HG03108 (cell line): Measurements from ENCODE around the gene ATP8A1.
"Not testable (repeated sequence)": the region's sequence is repeated elsewhere in the genome, so short reads cannot be mapped to it uniquely, and the experiment has no call there.

Source experiments
- ATAC-seq: cut with Tn5 transposase; IDR thresholded peaks from one replicate; pipeline ENCODE4 v1.9.1; 2021; ENCODE audit warnings: moderate library complexity; ENCODE audit not compliant: unreplicated experiment

ATP8A1 gene

GRCh38 chr4:42377497-42377896 is 279.4 kb downstream of the ATP8A1 start:
- no peak for ATAC-seq

DNA sequence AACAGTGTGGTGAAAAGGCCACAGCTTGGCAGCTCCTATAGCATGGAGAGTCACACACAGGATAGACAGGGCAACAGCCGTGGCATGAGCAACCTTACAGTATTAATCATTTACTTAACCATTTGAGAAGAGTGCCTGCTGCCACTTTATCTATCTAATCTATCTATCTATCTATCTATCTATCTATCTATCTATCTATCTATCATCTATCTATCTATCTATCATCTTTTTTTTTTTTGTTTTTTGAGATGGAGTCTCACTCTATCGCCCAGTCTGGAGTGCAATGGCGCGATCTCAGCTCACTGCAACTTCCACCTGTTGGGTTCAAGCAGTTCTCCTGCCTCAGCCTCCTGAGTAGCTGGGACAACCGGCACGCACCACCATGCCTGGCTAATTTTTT is 284.6 kb downstream of the ATP8A1 start:
- not testable (repeated sequence) for ATAC-seq

DNA sequence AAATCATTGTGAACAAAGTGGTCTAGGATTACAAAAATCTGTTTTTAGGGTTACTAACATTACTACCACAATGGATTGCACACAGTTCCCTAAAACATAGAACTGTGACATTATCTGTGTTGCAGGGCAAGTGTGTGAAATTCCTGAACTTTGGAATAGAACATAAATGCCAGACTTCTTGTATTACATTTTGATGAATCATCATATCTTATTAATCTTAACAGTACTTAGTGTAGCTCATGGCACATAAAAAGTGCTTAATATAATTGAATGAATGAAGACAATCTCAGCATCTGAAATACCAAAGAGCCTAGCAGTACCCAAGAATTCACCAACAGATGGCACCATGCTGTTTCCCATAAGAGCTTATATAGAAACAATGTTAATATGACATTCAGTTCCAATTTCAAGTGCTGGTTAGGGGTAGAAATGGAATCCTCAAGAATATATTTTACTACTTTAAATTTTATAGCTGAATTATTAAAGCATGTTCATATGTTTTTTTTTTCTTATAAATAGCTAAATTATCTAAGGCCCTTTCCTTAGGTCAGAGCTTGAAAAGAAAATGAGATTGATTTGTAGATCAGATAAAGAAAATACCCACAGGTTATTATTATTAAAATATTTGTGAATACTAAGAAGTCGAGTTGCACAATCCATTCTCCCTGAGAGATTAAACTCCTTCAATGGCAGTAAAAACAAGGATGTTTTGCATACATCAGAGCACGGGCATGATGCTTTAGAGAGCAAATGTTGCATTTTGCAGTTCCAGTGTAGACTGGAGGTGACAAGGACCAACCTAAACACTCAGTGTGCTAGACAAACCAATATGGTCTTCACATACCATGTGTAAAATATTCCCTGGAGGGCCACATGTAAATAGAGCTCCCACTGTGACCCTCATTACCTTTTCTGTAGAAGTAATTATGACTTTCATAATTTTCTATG is 285.3 kb downstream of the ATP8A1 start:
- peak; percentile 66 for ATAC-seq

DNA sequence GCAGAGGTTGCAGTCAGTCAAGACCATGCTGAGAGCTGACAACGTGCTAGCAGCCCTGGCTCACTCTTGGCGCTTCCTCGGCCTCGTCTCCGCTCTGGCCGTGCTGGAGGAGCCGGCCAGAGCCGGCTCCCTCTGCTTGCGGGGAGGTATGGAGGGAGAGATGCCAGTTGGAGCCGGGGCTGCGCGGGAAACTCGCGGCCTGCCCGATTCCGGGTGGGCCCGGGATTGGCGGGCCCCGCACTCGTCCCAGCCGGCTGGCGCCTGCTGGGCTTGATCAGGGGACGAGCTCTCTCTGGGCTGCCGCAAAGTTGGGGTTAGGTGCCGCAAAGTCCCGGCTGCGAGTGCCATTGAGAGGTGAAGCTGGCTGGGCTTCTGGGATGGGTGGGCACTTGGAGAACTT is 287.4 kb downstream of the ATP8A1 start:
- ATAC-seq = no peak

- ATAC-seq = no peak
These were observed 289.9 kb downstream of the ATP8A1 start for GRCh38 chr4:42366959-42367358.

- ATAC-seq = no peak
These were observed 292.4 kb downstream of the ATP8A1 start for GRCh38 chr4:42364266-42365053.

DNA sequence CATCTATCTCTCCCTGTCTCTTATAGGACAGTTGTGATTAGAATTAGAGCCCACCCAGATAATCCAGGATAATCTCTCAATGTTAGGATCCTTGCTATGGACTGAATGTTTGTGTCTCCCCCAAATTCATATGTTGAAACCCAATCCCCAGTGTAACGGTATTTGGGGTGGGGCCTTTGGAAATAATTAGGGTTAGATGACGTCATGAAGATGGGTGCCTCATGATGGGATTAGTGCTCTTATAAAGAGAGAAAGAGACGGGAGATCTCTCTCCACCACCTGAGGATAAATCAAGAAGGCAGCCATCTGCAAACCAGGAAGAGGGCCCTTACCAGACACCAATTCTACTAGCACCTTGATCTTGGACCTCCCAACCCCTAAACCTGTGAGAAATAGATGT is 293.3 kb downstream of the ATP8A1 start:
- no peak for ATAC-seq

- no peak for ATAC-seq
These were observed 294.3 kb downstream of the ATP8A1 start for GRCh38 chr4:42362591-42362990.

- no peak for ATAC-seq
These were observed 295.4 kb downstream of the ATP8A1 start for GRCh38 chr4:42361456-42361855.

GRCh38 chr4:42360256-42360669 is 296.6 kb downstream of the ATP8A1 start:
- no peak for ATAC-seq

DNA sequence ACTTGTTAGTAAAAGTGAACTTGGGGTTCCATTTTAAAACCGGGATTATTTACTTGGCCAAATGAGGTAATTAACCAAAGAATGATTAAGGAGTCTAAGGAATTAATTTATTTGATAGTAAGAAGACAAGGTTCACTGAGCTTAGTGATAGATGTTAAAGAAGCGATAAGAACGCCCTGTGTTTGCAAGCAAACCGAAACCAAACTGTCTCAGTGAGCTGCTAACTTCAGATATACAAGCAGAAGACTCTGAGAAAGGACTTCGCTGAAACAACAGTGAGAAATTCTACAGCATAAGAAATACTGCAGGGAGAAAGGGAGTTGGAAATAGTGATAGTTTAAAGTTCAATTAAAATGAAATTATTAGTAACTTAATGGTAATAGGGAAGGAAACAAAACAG is 297.2 kb downstream of the ATP8A1 start:
- no peak for ATAC-seq
